ENCODE data around the gene ARMC9.

Gene ARMC9

DNA sequence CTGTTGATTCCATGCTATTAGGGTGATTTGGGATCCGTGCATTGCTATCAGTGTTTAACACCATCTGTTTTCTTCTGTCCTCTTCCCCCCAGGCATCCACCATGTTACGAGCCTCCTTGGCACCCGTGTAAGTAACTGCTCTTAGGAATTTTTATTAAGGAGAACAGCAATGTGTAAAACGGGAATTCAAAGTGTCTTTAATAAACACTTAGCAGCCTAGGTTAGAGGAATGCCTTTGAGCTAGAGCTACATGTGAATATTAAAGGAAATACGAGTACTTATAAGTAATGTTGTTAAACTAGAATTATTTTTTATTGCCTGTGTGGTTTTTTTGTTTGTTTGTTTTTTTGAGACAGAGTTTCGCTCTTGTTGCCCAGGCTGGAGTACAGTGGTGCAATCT lies 58.1 kb downstream of the ARMC9 start:
- POLR2A ChIA-PET = no interaction called here
- no peak overlapping the region for H3K27ac ChIP-seq (ENCODE audit: extremely low read depth, low read depth, low read length)
- H3K4me3 ChIP-seq (ENCODE audit: low read depth, low read length) = no peak overlapping the region
- CTCF ChIA-PET = interaction anchor here (0.6 to 0.7 kb wide), 2 partner anchors 43 to 106 kb away, joined by 3 read pairs; no protein-coding TSS in a partner anchor
- H3K36me3 ChIP-seq (ENCODE audit: control insufficient read depth in 2 of 2, insufficient read depth in 1 of 2, low read length in 2 of 2) = peaks cover 0 to 23% of the 10 kb centered on the region in 2 experiments; a peak in 2 of 3 replicates
- H3K9me3 ChIP-seq (ENCODE audit: control insufficient read depth, insufficient read depth, low read depth, low read length) = no peaks in the 10 kb centered on the region
- no peak for TF ChIP-seq HOXD13 (CRISPR knock-in tag; IDR thresholded peaks at IDR 0.05; ENCODE audit: borderline replicate concordance)
- TF ChIP-seq TRIM28 (IDR thresholded peaks at IDR 0.05; ENCODE audit: borderline replicate concordance, low read length) = no peak
- no peak for TF ChIP-seq ZXDB (tag by site-specific recombination; IDR thresholded peaks at IDR 0.05)
- no peak for TF ChIP-seq ZBTB17 (tag by site-specific recombination; IDR thresholded peaks at IDR 0.05)
- no peak for TF ChIP-seq ZNF416 (tag by site-specific recombination; IDR thresholded peaks at IDR 0.05)
- no peak for TF ChIP-seq ZFP37 (tag by site-specific recombination; IDR thresholded peaks at IDR 0.05)
- TF ChIP-seq, protein P1, sequence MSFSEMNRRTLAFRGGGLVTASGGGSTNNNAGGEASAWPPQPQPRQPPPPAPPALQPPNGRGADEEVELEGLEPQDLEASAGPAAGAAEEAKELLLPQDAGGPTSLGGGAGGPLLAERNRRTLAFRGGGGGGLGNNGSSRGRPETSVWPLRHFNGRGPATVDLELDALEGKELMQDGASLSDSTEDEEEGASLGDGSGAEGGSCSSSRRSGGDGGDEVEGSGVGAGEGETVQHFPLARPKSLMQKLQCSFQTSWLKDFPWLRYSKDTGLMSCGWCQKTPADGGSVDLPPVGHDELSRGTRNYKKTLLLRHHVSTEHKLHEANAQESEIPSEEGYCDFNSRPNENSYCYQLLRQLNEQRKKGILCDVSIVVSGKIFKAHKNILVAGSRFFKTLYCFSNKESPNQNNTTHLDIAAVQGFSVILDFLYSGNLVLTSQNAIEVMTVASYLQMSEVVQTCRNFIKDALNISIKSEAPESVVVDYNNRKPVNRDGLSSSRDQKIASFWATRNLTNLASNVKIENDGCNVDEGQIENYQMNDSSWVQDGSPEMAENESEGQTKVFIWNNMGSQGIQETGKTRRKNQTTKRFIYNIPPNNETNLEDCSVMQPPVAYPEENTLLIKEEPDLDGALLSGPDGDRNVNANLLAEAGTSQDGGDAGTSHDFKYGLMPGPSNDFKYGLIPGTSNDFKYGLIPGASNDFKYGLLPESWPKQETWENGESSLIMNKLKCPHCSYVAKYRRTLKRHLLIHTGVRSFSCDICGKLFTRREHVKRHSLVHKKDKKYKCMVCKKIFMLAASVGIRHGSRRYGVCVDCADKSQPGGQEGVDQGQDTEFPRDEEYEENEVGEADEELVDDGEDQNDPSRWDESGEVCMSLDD (tag by site-specific recombination; IDR thresholded peaks at IDR 0.05) = no peak
- TF ChIP-seq WT1 (tag by site-specific recombination; IDR thresholded peaks at IDR 0.05) = no peak
- TF ChIP-seq, protein P2, sequence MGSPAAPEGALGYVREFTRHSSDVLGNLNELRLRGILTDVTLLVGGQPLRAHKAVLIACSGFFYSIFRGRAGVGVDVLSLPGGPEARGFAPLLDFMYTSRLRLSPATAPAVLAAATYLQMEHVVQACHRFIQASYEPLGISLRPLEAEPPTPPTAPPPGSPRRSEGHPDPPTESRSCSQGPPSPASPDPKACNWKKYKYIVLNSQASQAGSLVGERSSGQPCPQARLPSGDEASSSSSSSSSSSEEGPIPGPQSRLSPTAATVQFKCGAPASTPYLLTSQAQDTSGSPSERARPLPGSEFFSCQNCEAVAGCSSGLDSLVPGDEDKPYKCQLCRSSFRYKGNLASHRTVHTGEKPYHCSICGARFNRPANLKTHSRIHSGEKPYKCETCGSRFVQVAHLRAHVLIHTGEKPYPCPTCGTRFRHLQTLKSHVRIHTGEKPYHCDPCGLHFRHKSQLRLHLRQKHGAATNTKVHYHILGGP (tag by site-specific recombination; IDR thresholded peaks at IDR 0.05) = no peak
- no peak for TF ChIP-seq ZNF223 (tag by site-specific recombination; IDR thresholded peaks at IDR 0.05)
- no peak for TF ChIP-seq ZNF624 (tag by site-specific recombination; IDR thresholded peaks at IDR 0.05)
- TF ChIP-seq ZNF26 (tag by site-specific recombination; IDR thresholded peaks at IDR 0.05) = no peak
- TF ChIP-seq ZNF16 (tag by site-specific recombination; IDR thresholded peaks at IDR 0.05; ENCODE audit: low read depth) = no peak
- TF ChIP-seq KLF9 (tag by site-specific recombination; IDR thresholded peaks at IDR 0.05; ENCODE audit: low read depth) = no peak
- no peaks in the 10 kb centered on the region for H3K4me1 ChIP-seq (ENCODE audit: control insufficient read depth, insufficient read depth, low read length)

DNA sequence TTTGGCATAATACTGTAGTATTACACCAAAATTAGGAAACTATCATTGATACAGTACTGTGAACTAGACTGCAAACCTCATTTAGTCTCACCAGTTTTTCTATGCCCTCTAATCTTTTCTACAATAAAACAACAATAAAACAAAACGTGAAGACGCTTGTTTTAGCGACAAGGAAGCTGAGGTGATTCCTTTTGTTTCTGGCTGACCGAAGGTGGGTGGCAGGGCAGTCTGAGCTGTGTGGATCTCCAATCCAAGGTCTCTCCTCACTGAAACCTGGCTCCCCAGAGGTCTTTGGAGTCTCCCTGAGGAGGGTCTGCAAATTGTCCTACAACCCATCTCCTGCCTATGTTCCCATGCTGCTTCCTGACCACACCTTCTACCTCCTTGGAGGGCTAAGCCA lies 59.3 kb downstream of the ARMC9 start:
- no peak overlapping the region for H3K4me3 ChIP-seq (ENCODE audit: low read depth, low read length)
- POLR2A ChIA-PET = no interaction called here
- TF ChIP-seq ZSCAN18 (tag by site-specific recombination; IDR thresholded peaks at IDR 0.05) (no peak), ZNF10 (tag by site-specific recombination; IDR thresholded peaks at IDR 0.05) (no peak), ZNF426 (tag by site-specific recombination; IDR thresholded peaks at IDR 0.05) (no peak), OVOL3 (tag by site-specific recombination; IDR thresholded peaks at IDR 0.05) (no peak), MEIS1 (CRISPR knock-in tag; IDR thresholded peaks at IDR 0.05; ENCODE audit: borderline replicate concordance) (no peak), GLI2 (tag by site-specific recombination; IDR thresholded peaks at IDR 0.05; ENCODE audit: borderline replicate concordance, low read depth) (no peak), ZNF473 (tag by site-specific recombination; IDR thresholded peaks at IDR 0.05) (no peak), ZNF677 (tag by site-specific recombination; IDR thresholded peaks at IDR 0.05) (no peak), ZNF510 (tag by site-specific recombination; IDR thresholded peaks at IDR 0.05; ENCODE audit: insufficient replicate concordance) (no peak), HOXD13 (CRISPR knock-in tag; IDR thresholded peaks at IDR 0.05; ENCODE audit: borderline replicate concordance) (no peak)
- CTCF ChIA-PET = interaction anchor here (0.7 kb wide), 2 partner anchors 9 to 155 kb away, joined by 3 read pairs; no protein-coding TSS in a partner anchor
- no peaks in the 10 kb centered on the region for H3K9me3 ChIP-seq (ENCODE audit: control insufficient read depth, insufficient read depth, low read depth, low read length)
- no peaks in the 10 kb centered on the region for H3K4me1 ChIP-seq (ENCODE audit: control insufficient read depth, insufficient read depth, low read length)
- no peak overlapping the region for H3K27ac ChIP-seq (ENCODE audit: extremely low read depth, low read depth, low read length)
- peaks cover 0 to 30% of the 10 kb centered on the region in 2 experiments; a peak in 2 of 3 replicates for H3K36me3 ChIP-seq (ENCODE audit: control insufficient read depth in 2 of 2, insufficient read depth in 1 of 2, low read length in 2 of 2)
